RCC 7860 (cell line): ENCODE data around the gene C4A.
"Not testable (repeated sequence)": the region's sequence is repeated elsewhere in the genome, so short reads cannot be mapped to it uniquely, and the experiment has no call there.

Experiments used
- DNase-seq: peaks from one replicate; pipeline ENCODE4 v3.0.0-alpha.2; 2015; ENCODE audit warnings: low spot score
- FAIRE-seq: peaks from 2 replicates; lab custom pipeline; 2012; peaks lifted over from hg19 to GRCh38; lab: Jason Lieb, UNC

The C4A gene

DNA sequence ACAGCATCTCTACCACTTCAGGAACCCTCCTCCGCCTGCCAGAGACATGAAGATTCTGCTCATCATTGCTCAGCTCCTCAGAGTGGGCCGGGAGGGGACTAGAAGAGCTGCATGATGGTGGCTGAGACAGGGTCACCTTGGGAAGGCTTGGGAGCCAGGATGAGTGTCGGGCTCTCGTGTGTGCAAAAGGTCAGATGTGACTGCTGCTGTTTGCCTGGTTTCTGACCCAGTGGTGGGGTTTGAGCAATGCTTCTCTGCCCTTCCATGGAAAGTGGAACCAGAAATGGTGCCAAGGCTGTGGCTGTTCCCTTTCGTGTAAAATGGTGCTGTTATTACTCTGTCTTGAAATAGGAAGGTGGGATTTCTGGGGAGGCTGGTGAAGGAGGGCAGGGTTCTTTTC, 31.9 kb downstream of the C4A start:
- not testable (repeated sequence) for DNase-seq, FAIRE-seq

DNA sequence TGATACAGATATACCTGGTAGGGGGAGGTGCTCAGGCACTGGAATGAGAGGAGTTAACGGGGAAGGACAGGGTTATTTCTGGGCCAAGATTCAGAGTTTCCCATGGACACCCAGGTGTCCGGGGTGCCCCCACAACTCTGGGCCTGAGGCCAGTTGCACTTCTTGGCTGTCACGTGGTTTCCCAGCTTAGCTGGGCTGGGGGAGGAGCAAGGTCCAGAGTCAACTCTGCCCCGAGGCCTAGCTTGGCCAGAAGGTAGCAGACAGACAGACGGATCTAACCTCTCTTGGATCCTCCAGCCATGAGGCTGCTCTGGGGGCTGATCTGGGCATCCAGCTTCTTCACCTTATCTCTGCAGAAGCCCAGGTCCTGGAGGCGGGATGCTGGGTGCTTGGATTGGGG, 32.7 kb downstream of the C4A start, which contains the start of gene C4B:
Gene C4B, plus strand, starts transcription at position 249 of the 400 bp plus-strand sequence. Its CDS starts 51 bp downstream, at position 300.
- not testable (repeated sequence) for DNase-seq, FAIRE-seq

DNA sequence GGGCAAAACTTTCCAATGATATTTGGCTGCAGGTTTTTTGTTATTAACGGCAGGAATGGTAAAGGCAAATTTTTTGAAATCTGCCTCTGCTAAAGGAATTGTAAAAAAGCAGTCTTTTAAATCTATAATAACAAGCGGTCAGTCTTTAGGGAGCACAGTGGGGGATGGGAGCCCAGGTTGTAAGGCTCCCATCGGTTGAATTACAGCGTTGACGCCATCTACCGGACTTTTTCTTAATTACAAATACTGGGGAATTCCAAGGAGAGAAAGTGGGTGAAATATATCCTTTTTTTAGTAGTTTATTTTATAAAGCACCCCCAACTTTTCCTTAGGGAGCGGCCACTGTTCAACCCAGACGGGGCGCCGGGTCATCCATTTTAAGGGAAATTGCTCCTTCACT, 40.2 kb downstream of the C4A start:
- not testable (repeated sequence) for DNase-seq
- peak; percentile 66 for FAIRE-seq

DNA sequence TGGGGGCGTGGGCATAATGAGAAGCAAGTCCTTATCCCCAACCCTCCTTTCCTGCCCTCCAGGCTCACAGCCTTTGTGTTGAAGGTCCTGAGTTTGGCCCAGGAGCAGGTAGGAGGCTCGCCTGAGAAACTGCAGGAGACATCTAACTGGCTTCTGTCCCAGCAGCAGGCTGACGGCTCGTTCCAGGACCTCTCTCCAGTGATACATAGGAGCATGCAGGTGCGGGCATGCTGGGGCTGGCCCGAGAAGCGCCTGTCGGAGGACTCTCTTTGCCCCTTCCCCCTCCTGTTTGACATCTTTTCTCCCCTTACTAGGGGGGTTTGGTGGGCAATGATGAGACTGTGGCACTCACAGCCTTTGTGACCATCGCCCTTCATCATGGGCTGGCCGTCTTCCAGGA, 46.8 kb downstream of the C4A start:
- FAIRE-seq, DNase-seq: not testable (repeated sequence)

DNA sequence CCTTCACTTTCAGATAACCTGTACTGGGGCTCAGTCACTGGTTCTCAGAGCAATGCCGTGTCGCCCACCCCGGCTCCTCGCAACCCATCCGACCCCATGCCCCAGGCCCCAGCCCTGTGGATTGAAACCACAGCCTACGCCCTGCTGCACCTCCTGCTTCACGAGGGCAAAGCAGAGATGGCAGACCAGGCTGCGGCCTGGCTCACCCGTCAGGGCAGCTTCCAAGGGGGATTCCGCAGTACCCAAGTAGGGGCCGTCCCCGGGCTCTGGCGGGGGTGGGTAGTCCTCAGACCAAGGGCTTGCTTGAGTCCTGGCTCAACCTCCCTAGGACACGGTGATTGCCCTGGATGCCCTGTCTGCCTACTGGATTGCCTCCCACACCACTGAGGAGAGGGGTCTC, 47.7 kb downstream of the C4A start:
- FAIRE-seq, DNase-seq: not testable (repeated sequence)

DNA sequence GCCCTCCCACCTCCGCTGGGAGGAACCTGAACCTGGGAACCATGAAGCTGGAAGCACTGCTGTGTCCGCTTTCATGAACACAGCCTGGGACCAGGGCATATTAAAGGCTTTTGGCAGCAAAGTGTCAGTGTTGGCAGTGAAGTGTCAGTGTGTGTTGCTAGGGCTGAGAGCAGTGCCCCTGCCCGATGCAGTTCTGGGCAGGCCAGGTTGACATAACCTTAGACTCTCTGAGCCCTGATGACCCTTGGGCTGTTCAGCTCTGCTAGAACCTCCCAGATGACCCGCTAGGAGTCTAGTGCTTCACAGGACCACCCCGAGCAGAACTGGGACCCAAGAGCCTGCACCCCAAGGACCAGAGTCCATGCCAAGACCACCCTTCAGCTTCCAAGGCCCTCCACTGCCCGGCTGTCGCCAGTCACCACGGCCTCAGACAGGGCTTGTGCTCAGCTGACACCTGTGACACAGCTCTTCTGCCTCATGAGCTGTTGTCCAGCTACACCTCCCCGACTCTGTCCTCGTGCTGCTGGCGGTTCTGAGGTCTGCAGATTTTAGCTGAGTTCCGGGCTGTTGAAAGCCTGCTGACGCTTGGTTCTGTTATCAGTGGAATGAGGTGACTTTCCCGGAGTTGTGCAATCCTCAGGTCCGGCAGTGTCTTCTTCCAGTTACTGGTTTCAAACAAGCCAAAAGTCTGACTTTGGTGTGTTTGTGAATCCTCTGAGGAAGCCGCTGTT, 53.6 kb downstream of the C4A start:
- FAIRE-seq, DNase-seq: not testable (repeated sequence)

DNA sequence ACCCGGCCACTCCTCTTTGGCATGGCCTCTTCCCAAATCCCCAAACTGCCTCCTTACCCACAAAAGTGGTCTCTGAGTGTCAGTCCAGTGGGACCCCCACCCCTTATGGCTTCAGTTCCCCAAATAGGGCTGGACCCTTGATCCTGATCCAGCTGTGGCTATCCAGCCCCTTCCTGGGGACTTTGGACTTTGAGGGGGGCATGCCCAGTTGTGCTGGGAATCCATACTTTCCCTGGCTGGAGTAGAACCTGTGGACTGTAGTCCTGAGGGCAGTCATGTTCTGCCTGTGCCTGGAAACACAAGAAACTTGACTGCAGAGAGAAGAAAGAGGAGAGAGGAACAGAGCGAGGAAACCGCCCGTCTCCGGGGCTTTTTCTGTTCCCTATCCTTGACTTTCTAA, 55.3 kb downstream of the C4A start:
- FAIRE-seq, DNase-seq: not testable (repeated sequence)

DNA sequence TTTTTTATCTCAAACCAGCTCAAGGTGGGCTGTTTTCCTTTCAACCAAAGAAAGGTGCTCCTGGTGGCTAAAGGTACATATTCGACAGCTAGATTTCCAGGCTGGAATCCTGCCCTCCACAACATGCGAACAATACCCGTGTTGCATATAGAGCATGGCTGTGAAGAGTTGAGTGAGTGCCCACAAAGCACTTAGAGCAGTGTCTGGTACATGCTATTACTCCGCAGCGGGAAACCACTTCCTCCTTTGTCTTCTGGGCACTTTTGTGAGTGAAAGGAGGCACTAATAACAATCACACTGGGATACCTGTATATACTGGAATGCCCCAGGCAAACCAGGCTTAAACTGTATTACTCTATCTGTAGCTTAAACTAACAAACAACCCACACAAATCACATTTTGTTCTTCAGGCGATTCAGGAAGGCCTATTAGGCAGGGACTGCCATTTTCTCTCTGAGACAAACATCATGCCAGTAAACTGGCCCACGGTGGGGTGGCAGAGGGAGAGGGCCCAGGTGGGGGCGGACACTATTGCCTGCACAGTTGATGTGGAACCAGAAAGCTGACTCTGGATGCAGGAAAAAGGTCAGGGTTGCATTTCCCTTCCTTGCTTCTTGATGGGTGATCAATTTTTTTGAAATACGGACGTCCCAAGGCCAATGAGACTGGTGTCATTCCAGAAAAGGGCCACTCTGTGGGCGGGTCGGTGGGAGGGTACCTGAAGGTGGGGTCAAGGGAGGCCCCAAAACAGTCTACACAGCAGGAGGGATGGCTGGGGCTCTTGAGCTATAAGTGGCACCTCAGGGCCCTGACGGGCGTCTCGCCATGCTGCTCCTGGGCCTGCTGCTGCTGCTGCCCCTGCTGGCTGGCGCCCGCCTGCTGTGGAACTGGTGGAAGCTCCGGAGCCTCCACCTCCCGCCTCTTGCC, 56.0 kb downstream of the C4A start, which contains the start of gene CYP21A2:
Gene CYP21A2, plus strand, starts transcription at position 818 of the 927 bp plus-strand sequence. Its CDS starts 8 bp downstream, at position 826.
- not testable (repeated sequence) for FAIRE-seq, DNase-seq

DNA sequence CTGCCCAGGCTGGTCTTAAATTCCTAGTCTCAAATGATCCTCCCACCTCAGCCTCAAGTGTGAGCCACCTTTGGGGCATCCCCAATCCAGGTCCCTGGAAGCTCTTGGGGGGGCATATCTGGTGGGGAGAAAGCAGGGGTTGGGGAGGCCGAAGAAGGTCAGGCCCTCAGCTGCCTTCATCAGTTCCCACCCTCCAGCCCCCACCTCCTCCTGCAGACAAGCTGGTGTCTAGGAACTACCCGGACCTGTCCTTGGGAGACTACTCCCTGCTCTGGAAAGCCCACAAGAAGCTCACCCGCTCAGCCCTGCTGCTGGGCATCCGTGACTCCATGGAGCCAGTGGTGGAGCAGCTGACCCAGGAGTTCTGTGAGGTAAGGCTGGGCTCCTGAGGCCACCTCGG, 57.0 kb downstream of the C4A start:
- FAIRE-seq, DNase-seq: not testable (repeated sequence)

DNA sequence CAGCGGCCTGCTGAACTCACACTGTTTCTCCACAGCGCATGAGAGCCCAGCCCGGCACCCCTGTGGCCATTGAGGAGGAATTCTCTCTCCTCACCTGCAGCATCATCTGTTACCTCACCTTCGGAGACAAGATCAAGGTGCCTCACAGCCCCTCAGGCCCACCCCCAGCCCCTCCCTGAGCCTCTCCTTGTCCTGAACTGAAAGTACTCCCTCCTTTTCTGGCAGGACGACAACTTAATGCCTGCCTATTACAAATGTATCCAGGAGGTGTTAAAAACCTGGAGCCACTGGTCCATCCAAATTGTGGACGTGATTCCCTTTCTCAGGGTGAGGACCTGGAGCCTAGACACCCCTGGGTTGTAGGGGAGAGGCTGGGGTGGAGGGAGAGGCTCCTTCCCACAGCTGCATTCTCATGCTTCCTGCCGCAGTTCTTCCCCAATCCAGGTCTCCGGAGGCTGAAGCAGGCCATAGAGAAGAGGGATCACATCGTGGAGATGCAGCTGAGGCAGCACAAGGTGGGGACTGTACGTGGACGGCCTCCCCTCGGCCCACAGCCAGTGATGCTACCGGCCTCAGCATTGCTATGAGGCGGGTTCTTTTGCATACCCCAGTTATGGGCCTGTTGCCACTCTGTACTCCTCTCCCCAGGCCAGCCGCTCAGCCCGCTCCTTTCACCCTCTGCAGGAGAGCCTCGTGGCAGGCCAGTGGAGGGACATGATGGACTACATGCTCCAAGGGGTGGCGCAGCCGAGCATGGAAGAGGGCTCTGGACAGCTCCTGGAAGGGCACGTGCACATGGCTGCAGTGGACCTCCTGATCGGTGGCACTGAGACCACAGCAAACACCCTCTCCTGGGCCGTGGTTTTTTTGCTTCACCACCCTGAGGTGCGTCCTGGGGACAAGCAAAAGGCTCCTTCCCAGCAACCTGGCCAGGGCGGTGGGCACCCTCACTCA, 57.7 kb downstream of the C4A start:
- DNase-seq, FAIRE-seq: not testable (repeated sequence)

DNA sequence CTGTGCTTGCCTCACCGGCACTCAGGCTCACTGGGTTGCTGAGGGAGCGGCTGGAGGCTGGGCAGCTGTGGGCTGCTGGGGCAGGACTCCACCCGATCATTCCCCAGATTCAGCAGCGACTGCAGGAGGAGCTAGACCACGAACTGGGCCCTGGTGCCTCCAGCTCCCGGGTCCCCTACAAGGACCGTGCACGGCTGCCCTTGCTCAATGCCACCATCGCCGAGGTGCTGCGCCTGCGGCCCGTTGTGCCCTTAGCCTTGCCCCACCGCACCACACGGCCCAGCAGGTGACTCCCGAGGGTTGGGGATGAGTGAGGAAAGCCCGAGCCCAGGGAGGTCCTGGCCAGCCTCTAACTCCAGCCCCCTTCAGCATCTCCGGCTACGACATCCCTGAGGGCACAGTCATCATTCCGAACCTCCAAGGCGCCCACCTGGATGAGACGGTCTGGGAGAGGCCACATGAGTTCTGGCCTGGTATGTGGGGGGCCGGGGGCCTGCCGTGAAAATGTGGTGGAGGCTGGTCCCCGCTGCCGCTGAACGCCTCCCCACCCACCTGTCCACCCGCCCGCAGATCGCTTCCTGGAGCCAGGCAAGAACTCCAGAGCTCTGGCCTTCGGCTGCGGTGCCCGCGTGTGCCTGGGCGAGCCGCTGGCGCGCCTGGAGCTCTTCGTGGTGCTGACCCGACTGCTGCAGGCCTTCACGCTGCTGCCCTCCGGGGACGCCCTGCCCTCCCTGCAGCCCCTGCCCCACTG, 58.6 kb downstream of the C4A start:
- DNase-seq, FAIRE-seq: not testable (repeated sequence)

DNA sequence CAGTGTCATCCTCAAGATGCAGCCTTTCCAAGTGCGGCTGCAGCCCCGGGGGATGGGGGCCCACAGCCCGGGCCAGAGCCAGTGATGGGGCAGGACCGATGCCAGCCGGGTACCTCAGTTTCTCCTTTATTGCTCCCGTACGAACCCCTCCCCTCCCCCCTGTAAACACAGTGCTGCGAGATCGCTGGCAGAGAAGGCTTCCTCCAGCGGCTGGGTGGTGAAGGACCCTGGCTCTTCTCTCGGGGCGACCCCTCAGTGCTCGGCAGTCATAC, 59.1 kb downstream of the C4A start:
- DNase-seq, FAIRE-seq: not testable (repeated sequence)

DNA sequence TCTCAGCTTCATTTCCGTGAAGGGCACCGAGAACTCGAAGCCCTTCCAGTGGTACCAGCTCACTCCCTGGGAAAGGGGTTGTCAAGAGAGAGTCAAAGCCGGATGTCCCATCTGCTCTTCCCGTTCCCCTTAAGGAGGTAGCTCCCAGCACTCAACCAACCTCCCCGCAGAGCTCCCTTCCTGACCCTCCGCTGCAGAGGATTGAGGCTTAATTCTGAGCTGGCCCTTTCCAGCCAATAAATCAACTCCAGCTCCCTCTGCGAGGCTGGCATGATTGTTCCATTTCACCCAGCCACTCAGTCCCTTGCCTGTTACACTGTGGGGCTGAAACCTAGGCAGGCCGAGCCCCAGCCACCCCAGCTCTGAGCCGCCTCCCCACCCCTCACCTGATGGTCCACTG, 59.5 kb downstream of the C4A start:
- DNase-seq, FAIRE-seq: not testable (repeated sequence)

DNA sequence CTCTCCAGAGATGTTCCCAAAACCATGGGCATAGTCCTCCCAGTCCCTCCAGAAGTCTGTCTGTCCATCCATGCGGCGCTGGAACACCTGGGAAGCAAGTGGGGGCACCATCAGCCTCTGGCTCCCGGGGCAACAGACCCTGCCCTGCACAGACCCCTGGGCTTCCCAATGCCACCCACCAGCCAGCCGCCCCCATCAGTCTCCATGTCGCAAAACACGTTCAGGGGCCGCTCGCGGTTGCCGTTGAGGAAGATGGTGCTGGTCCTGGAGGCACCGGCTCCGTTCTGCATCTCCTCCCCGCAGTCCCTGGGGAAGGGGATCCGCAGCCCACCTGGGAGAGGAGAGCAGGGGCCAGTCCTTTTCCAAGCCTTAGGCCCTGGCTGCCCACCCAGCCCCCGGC, 60.4 kb downstream of the C4A start:
- not testable (repeated sequence) for DNase-seq, FAIRE-seq

DNA sequence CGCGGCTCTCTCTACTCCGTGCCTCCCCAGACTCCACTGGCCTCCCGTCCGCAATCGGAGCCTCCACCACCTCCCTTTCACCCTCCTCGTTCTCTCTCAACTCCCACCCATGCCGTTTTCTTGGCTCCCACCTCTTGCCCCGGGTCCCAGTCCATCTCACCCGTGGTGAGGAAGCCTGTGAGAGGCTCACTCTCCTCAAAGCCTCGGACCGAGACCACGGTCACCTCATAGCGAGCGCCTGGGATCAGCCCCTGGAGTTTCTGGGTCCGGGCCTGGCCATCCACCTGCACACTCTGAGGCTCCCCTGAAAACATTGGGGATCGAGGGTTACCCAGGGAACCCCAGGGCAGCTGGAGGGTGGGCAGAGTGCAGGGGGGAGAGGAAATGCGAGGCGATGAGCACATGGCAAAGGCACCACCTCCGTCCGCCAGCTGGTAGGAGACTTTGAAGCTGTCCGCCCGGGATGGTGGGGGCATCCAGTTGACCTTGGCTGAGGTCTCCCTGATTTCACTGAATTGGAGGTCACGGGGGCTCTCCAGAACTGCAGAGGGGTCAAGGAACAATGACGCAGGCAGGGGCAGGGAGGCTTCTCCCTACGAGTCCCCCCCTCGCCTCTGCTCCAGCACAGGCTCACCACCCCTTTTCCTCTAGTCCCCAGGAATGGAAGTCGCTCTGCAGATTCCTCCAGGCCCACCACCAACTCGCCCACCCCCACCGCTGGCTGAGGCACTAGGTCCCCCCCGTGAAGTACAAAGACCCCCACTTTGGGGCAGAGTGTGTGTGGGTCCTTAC, 61.9 kb downstream of the C4A start:
- FAIRE-seq, DNase-seq: not testable (repeated sequence)

DNA sequence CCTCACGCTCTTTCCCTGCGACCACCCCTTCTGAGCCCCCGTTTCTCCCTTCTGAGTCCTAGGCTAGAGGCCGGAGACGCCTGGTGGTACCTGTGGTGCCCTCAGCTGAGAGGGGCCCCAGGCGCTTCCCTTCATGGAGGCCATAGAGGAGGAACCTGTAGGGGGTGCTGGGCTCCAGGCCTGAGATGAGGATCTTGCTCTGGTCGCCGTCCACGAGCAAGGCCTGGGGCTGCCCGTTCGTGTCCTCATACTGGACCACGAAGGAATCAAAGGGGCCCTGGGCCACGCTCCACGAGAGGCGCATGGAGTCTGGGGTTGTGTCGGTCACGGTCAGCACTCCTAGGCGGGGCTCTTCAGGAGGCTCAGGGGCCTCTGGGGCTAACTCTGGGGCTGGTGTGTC, 63.1 kb downstream of the C4A start:
- not testable (repeated sequence) for DNase-seq, FAIRE-seq

DNA sequence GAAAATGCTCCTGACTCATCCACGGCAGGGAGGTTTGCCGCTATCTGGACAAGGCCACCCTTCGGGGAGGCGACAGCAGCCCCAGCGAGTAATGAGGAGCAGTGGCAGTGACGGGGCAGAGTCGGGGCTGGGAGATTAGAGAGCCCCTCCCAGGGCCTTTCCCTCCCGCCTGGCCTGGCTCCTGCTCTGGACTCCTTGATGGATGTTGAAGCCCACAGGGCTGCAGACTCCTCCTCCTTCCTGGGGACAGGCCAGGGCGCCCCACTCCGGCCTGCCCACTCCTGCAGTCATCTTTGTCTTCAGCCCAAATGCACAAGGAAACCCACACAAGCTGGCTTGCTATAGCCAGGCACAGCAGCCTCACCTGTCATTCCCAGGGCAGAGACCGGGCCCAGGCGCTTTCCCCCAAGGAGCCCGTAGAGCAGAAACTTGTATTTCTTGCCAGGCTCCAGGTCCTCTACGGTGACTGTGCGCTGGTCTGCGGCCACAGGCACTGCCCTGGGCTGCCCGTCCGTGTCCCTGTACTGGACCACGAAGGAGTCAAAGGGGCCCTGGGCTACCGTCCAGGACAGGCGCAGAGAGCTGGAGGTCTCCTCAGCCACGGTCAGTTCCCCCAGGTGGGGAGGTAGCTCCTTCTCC, 64.1 kb downstream of the C4A start:
- no peak for DNase-seq
- no peak for FAIRE-seq

DNA sequence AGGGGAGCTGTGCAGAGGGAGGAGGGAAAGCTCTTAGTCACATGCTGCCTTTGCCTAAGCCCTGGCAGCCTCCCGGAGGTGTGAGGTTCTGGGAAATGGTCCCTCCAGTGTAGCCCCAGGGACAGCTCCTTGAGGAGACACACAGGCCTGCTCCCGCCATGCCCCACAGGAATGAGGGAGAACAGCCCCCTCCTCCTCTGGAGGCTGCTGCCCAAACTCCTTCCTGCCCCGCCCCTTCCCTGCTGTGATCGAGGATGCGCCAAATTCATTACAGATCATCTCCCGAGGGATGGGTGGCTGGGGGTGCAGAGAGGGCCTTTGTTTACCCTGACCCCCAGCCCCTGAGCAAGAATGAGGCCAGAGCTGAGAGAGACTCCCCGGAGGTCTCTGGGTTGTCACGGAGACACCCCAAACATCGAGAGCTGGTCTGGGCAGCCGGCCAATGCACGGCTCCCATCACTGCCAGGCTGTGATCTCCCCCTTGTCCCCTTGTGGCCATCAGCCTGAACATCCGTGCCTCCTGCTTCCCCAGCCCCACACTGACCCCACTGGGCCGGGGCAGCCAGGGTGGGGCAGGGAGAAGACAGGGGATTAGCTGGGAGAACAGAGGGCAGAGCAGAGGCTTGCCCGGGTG, 64.7 kb downstream of the C4A start:
- no peak for DNase-seq
- no peak for FAIRE-seq
